SK-N-DZ (cell line): Measurements from ENCODE around the gene CRK. TPM values are rescaled to one million over a fixed set of nuclear protein-coding genes. Genes with fewer than 3 reads are reported as not detected.
A peak's percentile ranks its signal among the peaks of the same experiment; 100 is the strongest.

ENCODE experiments used
- DNase-seq: peaks from one replicate; pipeline ENCODE4 v3.0.0-alpha.2; 2015; ENCODE audit warnings: low spot score
- polyA plus RNA-seq, 2 experiments: library from polyadenylated mRNA; depleted of rRNA; stranded (reverse); fragments of >200 nt; gene quantifications; 2 replicates each; pipeline ENCODE4 v1.2.3, GENCODE V29; 2014

Gene CRK
- 63.1 and 68.9 TPM in 2 replicates for polyA plus RNA-seq (2014; cell fraction: cytosol; rRNA removed)
- polyA plus RNA-seq (2014; cell fraction: nucleus; rRNA removed), result 13.0 and 14.7 TPM in 2 replicates

DNA sequence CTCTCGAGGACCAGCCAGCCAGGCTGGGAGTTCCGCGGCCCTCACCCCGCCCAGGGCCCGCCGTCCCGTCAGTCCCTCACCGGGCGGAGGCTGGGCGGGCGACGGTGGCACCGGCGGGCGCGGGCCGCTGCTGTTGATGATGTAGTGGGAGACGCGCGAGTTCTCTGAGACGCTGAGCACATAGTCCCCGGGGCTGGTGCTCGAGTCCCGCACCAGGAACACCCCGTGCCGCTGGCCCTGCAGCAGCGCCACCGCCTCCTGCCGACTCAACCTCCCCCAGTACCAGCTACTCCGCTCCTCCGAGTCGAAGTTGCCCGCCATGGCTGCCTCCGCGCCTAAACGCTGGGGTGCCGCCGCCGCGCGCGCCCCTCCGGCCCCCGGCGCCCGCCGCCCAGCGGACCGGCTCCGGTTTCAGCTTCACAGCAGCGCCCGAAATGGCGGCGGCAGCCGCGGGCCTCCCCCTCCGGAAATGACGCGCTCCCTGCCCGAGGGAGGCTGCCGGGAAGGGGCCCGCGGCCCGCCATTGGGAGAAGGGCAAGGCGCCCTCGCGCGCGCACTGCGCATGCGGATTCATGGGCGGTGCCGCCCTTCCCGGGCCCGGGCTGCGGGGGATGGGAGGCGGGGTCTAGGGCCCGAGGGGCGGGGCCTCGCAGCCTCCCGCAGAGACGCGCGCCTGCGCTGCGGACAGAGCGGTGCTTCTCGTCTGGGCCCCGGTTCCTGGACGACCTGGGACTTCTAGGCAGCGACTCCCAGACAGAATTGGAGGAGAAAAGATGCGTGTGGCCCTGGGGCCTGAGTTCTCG, at the start of gene CRK:
Gene CRK, minus strand, starts transcription at position 436 of the 803 bp plus-strand sequence. Its CDS starts 115 bp downstream, at position 321.
- DNase-seq, result peak; percentile 94

DNA sequence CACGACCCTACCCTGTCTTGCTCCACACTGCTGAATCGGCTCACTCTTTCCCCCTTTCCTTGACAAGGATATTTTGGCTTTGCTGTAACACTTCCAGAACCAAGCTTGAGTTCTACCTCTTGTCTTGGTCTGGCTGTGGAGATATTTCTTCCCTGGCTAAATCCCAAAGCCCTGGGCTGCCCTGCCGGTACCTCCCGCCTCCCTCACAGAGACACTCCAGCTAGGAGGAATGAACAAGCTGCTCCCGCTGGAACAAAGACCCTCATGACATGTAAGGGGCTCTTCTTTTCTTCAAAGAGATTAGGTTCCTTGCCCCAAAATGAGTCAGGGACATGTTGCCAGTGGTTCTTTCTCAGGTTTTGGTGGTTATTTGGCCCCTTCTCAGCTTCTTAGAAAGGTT, 49.6 kb upstream of the CRK start:
- no peak for DNase-seq

DNA sequence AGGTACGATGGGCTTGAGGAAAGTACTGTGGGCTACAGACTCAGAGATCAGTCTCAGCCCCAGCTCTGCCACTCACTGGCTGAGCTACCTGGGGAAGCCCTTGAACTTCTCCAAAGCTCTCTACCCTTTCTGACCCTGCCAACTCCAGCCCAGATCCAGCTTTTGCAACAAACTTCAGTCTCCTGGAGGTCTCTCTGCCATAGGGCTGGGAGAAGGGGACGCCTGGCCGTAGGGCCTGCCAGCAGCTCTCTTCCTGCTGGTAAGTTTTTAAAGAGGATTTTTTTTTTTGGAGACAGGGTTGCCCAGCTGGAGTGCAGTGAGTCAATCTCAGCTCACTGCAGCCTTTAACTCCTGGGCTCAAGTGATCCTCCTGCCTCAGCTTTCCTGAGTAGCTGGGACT, 48.8 kb upstream of the CRK start:
- no peak for DNase-seq

DNA sequence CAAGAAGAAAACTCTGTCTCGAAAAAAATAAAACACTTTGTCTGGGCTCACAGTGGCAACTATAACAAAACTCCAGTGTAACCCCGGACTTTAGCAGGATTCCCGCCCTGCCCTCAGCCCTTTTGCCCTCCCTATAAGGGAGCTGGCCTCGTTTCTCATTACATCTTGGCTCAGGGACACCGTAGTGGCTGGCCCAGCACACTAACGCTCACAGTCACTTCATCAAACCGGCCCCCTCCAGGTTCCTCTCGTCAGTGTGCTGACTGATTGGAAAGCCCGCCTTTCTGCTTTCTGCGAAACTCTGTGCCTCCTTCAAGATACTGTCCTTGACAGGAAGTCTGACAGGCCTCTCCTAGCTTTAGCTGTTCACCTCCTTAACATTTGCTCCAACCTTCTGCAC, 47.7 kb upstream of the CRK start:
- no peak for DNase-seq

- no peak for DNase-seq
Observed at GRCh38 chr17:1498869-1499268, 42.8 kb upstream of the CRK start.

DNA sequence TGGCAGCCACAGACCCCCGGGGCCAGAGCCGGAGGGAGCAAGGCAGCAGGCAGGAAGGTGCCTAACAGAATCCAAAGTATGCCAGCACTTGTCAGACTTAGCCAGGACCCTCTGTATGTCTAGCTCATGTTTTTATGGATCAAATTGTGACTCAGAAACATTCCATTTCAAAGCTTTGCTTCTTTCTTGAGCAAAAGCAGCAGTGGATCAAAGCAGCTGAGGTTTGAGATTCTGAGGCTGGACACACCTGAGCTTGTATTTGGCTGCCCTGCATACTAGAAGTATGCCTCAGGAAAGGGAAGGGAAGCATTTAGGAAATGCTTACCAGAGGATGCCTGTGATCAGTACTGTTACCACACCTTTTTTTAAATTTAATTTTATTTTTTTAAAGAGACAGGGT, 42.2 kb upstream of the CRK start:
- no peak for DNase-seq

- no peak for DNase-seq
Observed at GRCh38 chr17:1497831-1498230, 41.8 kb upstream of the CRK start.

- no peak for DNase-seq
Observed at GRCh38 chr17:1496869-1497268, 40.8 kb upstream of the CRK start.

DNA sequence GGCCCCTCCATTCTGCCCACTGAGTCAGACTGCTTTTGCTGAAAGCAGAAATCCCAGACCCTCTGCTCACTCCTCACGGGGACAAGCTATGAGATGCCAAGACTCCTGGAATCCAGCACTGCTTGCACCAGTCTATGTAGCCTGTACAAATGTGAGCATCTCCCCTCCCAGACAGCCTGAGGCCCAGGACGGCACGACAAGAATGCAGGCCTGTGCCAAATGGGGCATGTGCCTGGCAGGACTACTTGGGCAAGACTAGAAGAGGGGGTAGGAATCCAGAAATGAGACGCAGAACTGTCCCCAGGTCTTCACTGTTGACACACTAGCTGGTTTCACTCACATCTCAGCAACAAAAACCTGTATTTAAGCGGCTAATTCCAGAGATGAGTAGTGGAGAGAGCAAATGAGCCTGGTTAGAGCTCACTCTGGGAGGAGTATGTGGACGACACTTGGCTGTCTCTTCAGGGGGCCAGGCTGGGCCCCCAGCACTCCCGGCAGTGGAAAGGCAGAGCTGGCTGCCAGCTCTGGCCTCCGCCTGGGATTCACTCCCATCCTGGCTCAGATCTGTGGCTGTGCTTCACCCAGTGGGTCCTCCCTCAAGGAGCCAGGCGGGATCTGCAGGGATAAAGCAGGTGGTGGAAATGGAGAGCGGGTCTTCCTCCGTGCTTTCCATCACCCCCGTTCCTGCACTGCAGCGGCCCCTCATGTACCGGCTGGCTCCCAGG, 39.4 kb upstream of the CRK start:
- DNase-seq, result no peak

- DNase-seq, result no peak
Observed at GRCh38 chr17:1494736-1495253, 38.8 kb upstream of the CRK start.

GRCh38 chr17:1494203-1494602, 38.2 kb upstream of the CRK start:
- DNase-seq, result no peak

- no peak for DNase-seq
Observed at GRCh38 chr17:1493291-1493980, 37.4 kb upstream of the CRK start.

- no peak for DNase-seq
Observed at GRCh38 chr17:1492249-1493206, 36.5 kb upstream of the CRK start, which contains the start of gene MYO1C. Gene MYO1C, minus strand, starts transcription at chr17:1492686. Its CDS starts 199 bp downstream, at chr17:1492487.

DNA sequence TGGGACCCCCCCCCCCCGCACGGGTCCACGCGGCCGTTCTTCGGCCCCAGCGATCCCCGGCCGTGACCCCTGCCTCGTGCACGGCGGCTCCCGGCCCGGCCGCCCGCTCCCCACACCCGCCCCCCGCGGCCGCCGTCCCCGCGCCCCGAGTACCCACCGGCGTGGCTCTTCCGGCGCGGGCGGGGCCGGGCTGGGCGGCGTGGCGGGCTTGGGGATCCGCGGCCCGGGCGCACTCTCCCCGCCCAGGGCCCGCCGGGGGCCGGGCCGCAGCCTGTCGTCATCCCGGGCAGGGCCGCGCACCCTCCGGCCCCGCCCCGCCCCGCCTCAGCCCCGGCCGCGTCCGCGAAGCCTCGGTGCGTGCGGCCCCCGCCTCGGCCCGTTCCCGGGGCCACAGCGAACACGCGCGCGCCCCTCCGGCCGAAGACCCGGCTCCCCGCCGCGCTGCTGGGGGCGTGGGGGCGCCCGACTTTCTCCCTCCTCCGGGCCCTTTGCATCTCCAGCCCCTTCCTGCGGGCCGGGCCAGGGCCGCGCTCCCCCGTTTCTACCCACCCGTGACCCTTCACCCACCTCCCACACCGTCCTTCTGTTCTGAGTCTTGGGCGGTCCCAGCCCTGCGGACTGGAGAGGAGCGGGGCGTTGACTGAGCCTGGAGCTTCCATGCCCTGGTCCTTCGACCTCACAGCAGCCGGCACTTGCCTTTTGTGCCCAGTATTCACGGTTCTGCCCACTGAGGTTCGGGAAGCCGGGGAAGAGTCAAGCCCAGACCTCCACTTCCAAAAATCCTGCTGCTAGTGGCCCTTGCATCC, 35.6 kb upstream of the CRK start:
- DNase-seq, result no peak

- peak; percentile 69 for DNase-seq
Observed at GRCh38 chr17:1490643-1491442, 34.8 kb upstream of the CRK start.

GRCh38 chr17:1488826-1489270, 32.8 kb upstream of the CRK start:
- DNase-seq, result no peak

DNA sequence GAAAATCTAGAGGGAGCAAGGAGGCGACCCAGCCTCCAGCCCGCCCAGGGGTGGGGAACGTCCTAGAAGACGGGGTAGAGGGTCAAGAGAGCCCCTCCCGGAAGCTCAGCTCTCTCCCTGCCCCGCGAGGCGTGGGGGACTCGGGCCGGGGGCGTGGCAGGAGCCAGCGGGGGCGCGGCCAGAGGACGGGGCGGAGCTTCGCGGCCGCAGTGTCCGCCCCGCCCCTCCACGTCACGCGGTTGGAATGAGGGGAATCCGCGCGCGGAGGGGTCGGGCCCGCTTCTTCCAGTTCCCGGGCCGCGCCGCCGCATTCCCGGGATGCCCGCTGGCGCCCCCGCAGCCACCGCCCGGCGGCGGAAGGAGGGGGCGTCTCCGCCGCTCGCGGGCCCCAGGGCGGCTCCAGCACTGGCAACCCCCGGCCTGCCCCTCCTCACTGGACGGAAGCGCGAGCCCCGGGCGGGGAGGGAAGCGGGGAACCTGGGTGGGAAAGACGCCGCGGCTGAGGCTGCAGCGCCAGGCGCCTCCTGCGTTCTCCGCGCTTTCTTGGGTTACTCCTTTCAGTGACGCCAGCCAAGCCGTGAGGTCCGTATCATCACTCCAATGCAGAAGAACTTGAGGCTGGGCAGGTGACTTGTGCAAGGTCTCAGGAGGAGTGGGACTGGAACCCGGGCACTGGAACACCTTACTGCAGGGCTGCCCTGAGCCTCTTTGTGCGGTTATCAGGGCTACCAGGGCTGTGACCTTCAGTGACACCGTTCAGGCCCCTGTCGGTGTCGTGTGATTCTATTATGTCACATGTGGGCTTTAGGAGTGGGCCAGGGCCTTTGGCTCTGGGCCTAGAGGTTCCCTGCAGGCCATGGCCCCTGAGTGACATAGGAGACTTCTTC, 32.1 kb upstream of the CRK start:
- DNase-seq, result peak; percentile 67
